IMR-90 (cell line): ENCODE results near the gene GMFB. TPM values are rescaled to one million over a fixed set of nuclear protein-coding genes. Genes with fewer than 3 reads are reported as not detected.
"Not testable (repeated sequence)": the region's sequence is repeated elsewhere in the genome, so short reads cannot be mapped to it uniquely, and the experiment has no call there.

ENCODE experiments used
- ATAC-seq: fragments of 200-7000 bp; cut with Tn5 transposase; 2 replicates; pipeline ENCODE4 v1.9.1; 2020; ENCODE audit warnings: low read depth, mild to moderate bottlenecking, moderate library complexity
- BruUV-seq: library from RNA; stranded (reverse); fragments of 400-500 nt; replicated peaks from 2 replicates; lab custom pipeline; 2021; lab: Mats Ljungman, UMichigan
- CTCF ChIA-PET: fragments of 300-600 bp; formaldehyde crosslinking; extraction: SDS; loops from one replicate; lab custom pipeline; 2021; ENCODE audit warnings: antibody characterized with exemption; lab: Yijun Ruan, JAX
- POLR2A ChIA-PET: fragments of 300-600 bp; sonication (Branson Sonifier 250); formaldehyde crosslinking; loops from one replicate; lab custom pipeline; 2022; ENCODE audit warnings: antibody characterized with exemption; ENCODE audit not compliant: unreplicated experiment; lab: Charles Lee
- DNase-seq: peaks from one replicate; pipeline ENCODE4 v3.0.0; 2013
- H2AFZ ChIP-seq: replicated peaks from 2 replicates; pipeline ENCODE3; 2013; ENCODE audit warnings: low read length, mild to moderate bottlenecking; ENCODE audit not compliant: poor library complexity
- H2AK5ac ChIP-seq: 2 replicates; pipeline ENCODE4 v1.6.1; 2013; ENCODE audit warnings: low read depth, low read length, inconsistent platforms
- H2AK9ac ChIP-seq: replicated peaks from 2 replicates; pipeline ENCODE3; 2013; ENCODE audit warnings: mild to moderate bottlenecking, low read depth, low read length, moderate library complexity; ENCODE audit not compliant: poor library complexity
- H2BK120ac ChIP-seq: 2 replicates; pipeline ENCODE4 v1.6.1; 2013; ENCODE audit warnings: low read depth, low read length, inconsistent platforms
- H2BK15ac ChIP-seq: 3 replicates; pipeline ENCODE4 v1.6.1; 2013; ENCODE audit warnings: low read depth, low read length, inconsistent platforms
- H2BK20ac ChIP-seq: 2 replicates; pipeline ENCODE4 v1.6.1; 2013; ENCODE audit warnings: low read depth, mild to moderate bottlenecking, inconsistent platforms, low read length, moderate library complexity
- H2BK5ac ChIP-seq: 2 replicates; pipeline ENCODE4 v1.6.1; 2013; ENCODE audit warnings: mild to moderate bottlenecking, low read depth, low read length, inconsistent platforms; ENCODE audit not compliant: poor library complexity, severe bottlenecking
- H3K14ac ChIP-seq: replicated peaks from 2 replicates; pipeline ENCODE4 v1.6.1; 2013; ENCODE audit warnings: low read depth, low read length, inconsistent platforms
- H3K18ac ChIP-seq: 2 replicates; pipeline ENCODE4 v1.6.1; 2013; ENCODE audit warnings: low read depth, low read length, control low read depth
- H3K23ac ChIP-seq: 2 replicates; pipeline ENCODE4 v1.6.1; 2013; ENCODE audit warnings: low read depth, low read length, inconsistent platforms
- H3K27ac ChIP-seq: 2 replicates; pipeline ENCODE4 v1.5.1; 2013; ENCODE audit warnings: mild to moderate bottlenecking, control low read depth, low read length; ENCODE audit not compliant: insufficient read depth
- H3K27me3 ChIP-seq: 2 replicates; pipeline ENCODE4 v1.6.1; 2013; ENCODE audit warnings: low read length; ENCODE audit not compliant: control insufficient read depth, insufficient read depth
- H3K36me3 ChIP-seq: 2 replicates; pipeline ENCODE4 v1.6.1; 2013; ENCODE audit warnings: low read length, mixed read lengths; ENCODE audit not compliant: control insufficient read depth, insufficient read depth
- H3K4ac ChIP-seq: 2 replicates; pipeline ENCODE4 v1.6.1; 2013; ENCODE audit warnings: low read depth, low read length, inconsistent platforms
- H3K4me1 ChIP-seq: 2 replicates; pipeline ENCODE4 v1.6.1; 2013; ENCODE audit warnings: low read length, mixed read lengths; ENCODE audit not compliant: control insufficient read depth, insufficient read depth
- H3K4me2 ChIP-seq: 2 replicates; pipeline ENCODE4 v1.6.1; 2013; ENCODE audit warnings: low read depth, mild to moderate bottlenecking, control low read depth, low read length, moderate library complexity
- H3K4me3 ChIP-seq: 2 replicates; pipeline ENCODE4 v1.5.1; 2013; ENCODE audit warnings: low read depth, mild to moderate bottlenecking, control low read depth, low read length, moderate library complexity; ENCODE audit not compliant: insufficient read depth
- H3K56ac ChIP-seq: 2 replicates; pipeline ENCODE4 v1.6.1; 2013; ENCODE audit warnings: low read length, inconsistent platforms; ENCODE audit not compliant: insufficient read depth; ENCODE audit errors: extremely low read depth
- H3K79me1 ChIP-seq, 2 experiments: 2 replicates each; pipeline ENCODE4 v1.6.1; 2013; ENCODE audit warnings: low read length in 2 of 2, inconsistent platforms in 1 of 2, low read depth in 1 of 2
- H3K9ac ChIP-seq: 2 replicates; pipeline ENCODE4 v1.6.1; 2013; ENCODE audit warnings: low read depth, low read length, control low read depth
- H3K9me1 ChIP-seq: 2 replicates; pipeline ENCODE4 v1.6.1; 2013; ENCODE audit warnings: low read length, inconsistent platforms; ENCODE audit not compliant: insufficient read depth
- H3K9me3 ChIP-seq: 2 replicates; pipeline ENCODE4 v1.6.1; 2013; ENCODE audit warnings: low read length; ENCODE audit not compliant: control insufficient read depth, insufficient read depth
- H4K20me1 ChIP-seq: 2 replicates; pipeline ENCODE4 v1.6.1; 2013; ENCODE audit warnings: low read length, inconsistent platforms; ENCODE audit not compliant: insufficient read depth
- H4K5ac ChIP-seq: 2 replicates; pipeline ENCODE4 v1.6.1; 2013; ENCODE audit warnings: mild to moderate bottlenecking, low read depth, low read length, control low read depth
- H4K8ac ChIP-seq, 2 experiments: 2 replicates each; pipeline ENCODE4 v1.6.1; 2013; ENCODE audit warnings: low read depth in 2 of 2, low read length in 2 of 2, control low read depth in 1 of 2, inconsistent platforms in 1 of 2
- H4K91ac ChIP-seq: 2 replicates; pipeline ENCODE4 v1.6.1; 2013; ENCODE audit warnings: low read depth, low read length, inconsistent platforms; ENCODE audit not compliant: insufficient read depth
- CEBPB ChIP-seq: IDR thresholded peaks from 2 replicates; pipeline ENCODE4 v1.6.1; 2012; ENCODE audit warnings: low read depth, low read length, improper control_type of control experiment
- dilution Hi-C: fragments of 300-500 bp; cut with HindIII; formaldehyde crosslinking; loops from one replicate; pipeline ENCODE4 v1.14.3; 2018; ENCODE audit warnings: low sequenced_read_pairs; ENCODE audit not compliant: unreplicated experiment
- in situ Hi-C: fragments of 300-500 bp; cut with MboI; formaldehyde crosslinking; loops from 3 replicates; pipeline ENCODE4 v1.14.3; 2019; ENCODE audit warnings: low sequenced_read_pairs, inconsistent platforms, mixed read lengths
- intact Hi-C: fragments of 100-400 bp; cut with micrococcal nuclease; formaldehyde crosslinking; loops from 2 replicates; pipeline ENCODE4 v1.10.0; 2022
- polyA plus RNA-seq, 3 experiments: library from polyadenylated mRNA; depleted of rRNA; stranded (reverse); fragments of >200 nt; gene quantifications; 2 replicates each; pipeline ENCODE4 v1.2.3, GENCODE V29; 2012; ENCODE audit warnings: low replicate concordance in 1 of 3
- total RNA-seq: library from RNA; depleted of rRNA; stranded (reverse); fragments of >200 nt; gene quantifications from 2 replicates; pipeline ENCODE4 v1.2.3, GENCODE V29; 2012

The GMFB gene
- total and polyA plus RNA-seq, 2 of the 4 experiments (the other 2 are of a cell fraction): 22.4 to 59.1 TPM

DNA sequence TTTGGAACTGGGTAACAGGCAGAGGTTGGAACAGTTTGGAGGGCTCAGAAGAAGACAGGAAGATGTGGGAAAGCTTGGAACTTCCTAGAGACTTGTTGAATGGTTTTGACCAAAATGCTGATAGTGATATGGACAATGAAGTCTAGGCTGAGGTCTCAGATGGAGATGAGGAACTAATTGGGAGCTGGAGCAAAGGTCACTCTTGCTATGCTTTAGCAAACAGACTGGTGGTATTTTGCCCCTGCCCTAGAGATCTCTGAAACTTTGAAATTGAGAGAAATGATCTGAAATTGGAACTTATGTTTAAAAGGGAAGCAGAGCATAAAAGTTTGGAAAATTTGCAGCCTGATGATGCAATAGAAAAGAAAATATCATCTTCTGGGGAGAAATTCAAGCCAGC, 30.2 kb downstream of the GMFB start:
- H3K4me1 ChIP-seq, POLR2A ChIA-PET, H2BK5ac ChIP-seq, H3K27ac ChIP-seq, dilution Hi-C loops, H3K23ac ChIP-seq, H3K4ac ChIP-seq, H4K20me1 ChIP-seq, H3K14ac ChIP-seq, H4K5ac ChIP-seq, H3K36me3 ChIP-seq, H3K4me3 ChIP-seq, H3K9me1 ChIP-seq, H3K4me2 ChIP-seq, H2BK15ac ChIP-seq, H3K18ac ChIP-seq, DNase-seq, H2AK9ac ChIP-seq, ATAC-seq, H3K79me1 ChIP-seq, intact Hi-C loops, BruUV-seq, H3K27me3 ChIP-seq, H2BK120ac ChIP-seq, H3K9ac ChIP-seq, H3K9me3 ChIP-seq, in situ Hi-C loops, CTCF ChIA-PET, H2AFZ ChIP-seq, H4K91ac ChIP-seq, H2AK5ac ChIP-seq, H3K56ac ChIP-seq, H2BK20ac ChIP-seq, H4K8ac ChIP-seq: not testable (repeated sequence)
- 0 out of 2 replicates have a peak, but pooled peaks have one; percentile 16 for TF ChIP-seq CEBPB
